C4-2B (cell line): ENCODE results near the gene NCK2.

Experiments used
- H3K27ac ChIP-seq: fragments of 450-650 bp; 2 replicates; pipeline ENCODE4 v1.5.1; 2017
- CTCF ChIP-seq: fragments of 450-650 bp; conservative IDR thresholded peaks from 2 replicates; pipeline ENCODE4 v1.5.1; 2017; ENCODE audit warnings: mild to moderate bottlenecking
- ZFX ChIP-seq: fragments of 450-650 bp; IDR thresholded peaks from 2 replicates; pipeline ENCODE4 v1.6.1; 2017

The NCK2 gene

GRCh38 chr2:105932582-105932981 lies 187.9 kb downstream of the NCK2 start:
- no peak overlapping the region for H3K27ac ChIP-seq
- no peak for TF ChIP-seq CTCF
- TF ChIP-seq ZFX: no peak

GRCh38 chr2:105933906-105934305 lies 189.2 kb downstream of the NCK2 start:
- TF ChIP-seq CTCF (no peak), ZFX (no peak)
- H3K27ac ChIP-seq: no peak overlapping the region

GRCh38 chr2:105934467-105934866 lies 189.8 kb downstream of the NCK2 start:
- no peak for TF ChIP-seq ZFX
- TF ChIP-seq CTCF: no peak
- H3K27ac ChIP-seq: no peak overlapping the region

- H3K27ac ChIP-seq: no peak overlapping the region
- no peak for TF ChIP-seq ZFX
- TF ChIP-seq CTCF: no peak
Observed at GRCh38 chr2:105935063-105935462, 190.4 kb downstream of the NCK2 start.

- H3K27ac ChIP-seq: no peak overlapping the region
- TF ChIP-seq ZFX: no peak
Observed at GRCh38 chr2:105936954-105937353, 192.2 kb downstream of the NCK2 start.

GRCh38 chr2:105937498-105938097 lies 192.9 kb downstream of the NCK2 start:
- H3K27ac ChIP-seq: no peak overlapping the region
- TF ChIP-seq CTCF (no peak), ZFX (no peak)
